Lower lobe of right lung (tissue), 2 donors: ENCODE data around the gene PECR. TPM values are rescaled to one million over a fixed set of nuclear protein-coding genes. Genes with fewer than 3 reads are reported as not detected.
A peak's percentile ranks its signal among the peaks of the same experiment; 100 is the strongest.

Experiments used
- ATAC-seq, 2 donors: fragments of 200-7000 bp; cut with Tn5 transposase; one replicate each; pipeline ENCODE4 v1.9.1; 2020 to 2022; ENCODE audit warnings: mild to moderate bottlenecking in 2 of 2, moderate library complexity in 2 of 2
- DNase-seq: peaks from one replicate; pipeline ENCODE4 v3.0.0-alpha.2; 2020
- H3K27ac ChIP-seq: fragments of 200-600 bp; one replicate; pipeline ENCODE4 v1.8.0; 2022
- H3K27me3 ChIP-seq: fragments of 200-600 bp; one replicate; pipeline ENCODE4 v1.8.0; 2022; ENCODE audit warnings: low read depth
- H3K36me3 ChIP-seq: fragments of 200-600 bp; one replicate; pipeline ENCODE4 v1.8.0; 2022; ENCODE audit warnings: mild to moderate bottlenecking
- H3K4me1 ChIP-seq: fragments of 200-600 bp; one replicate; pipeline ENCODE4 v1.8.0; 2022
- H3K4me3 ChIP-seq: fragments of 200-600 bp; one replicate; pipeline ENCODE4 v1.8.0; 2022; ENCODE audit warnings: mild to moderate bottlenecking
- H3K9me3 ChIP-seq: fragments of 200-600 bp; one replicate; pipeline ENCODE4 v1.8.0; 2022
- CTCF ChIP-seq: fragments of 200-600 bp; IDR thresholded peaks from one replicate; pipeline ENCODE4 v1.8.0; 2022; ENCODE audit warnings: antibody characterized with exemption, mild to moderate bottlenecking
- intact Hi-C: fragments of 100-400 bp; cut with DNase I; formaldehyde crosslinking; loops from one replicate; pipeline ENCODE4 v1.11.0; 2022
- total RNA-seq: library from RNA; stranded (reverse); fragmentation: NEBNext Ultra II Directional; extraction: Animal tissue kit (Norgen Biotek cat#: 25700); gene quantifications from one replicate; pipeline ENCODE4 v1.2.1, GENCODE V29; 2021
- donor health status: DM: no; HTN: yes; CAD: no; lungs with severe emphysema.

Gene PECR
- total RNA-seq, 1 donor from 2014 or later = 18.5 TPM

GRCh38 chr2:216074794-216075193, 6.8 kb downstream of the PECR start:
- Histone ChIP-seq H3K9me3 (no peaks in the 10 kb centered on the region), H3K4me1 (peaks cover 15% of the 10 kb centered on the region), H3K36me3 (no peaks in the 10 kb centered on the region), H3K27ac (no peak overlapping the region), H3K27me3 (no peaks in the 10 kb centered on the region), H3K4me3 (no peak overlapping the region)
- no peak for ATAC-seq
- TF ChIP-seq CTCF = no peak
- no peak for DNase-seq
- intact Hi-C loops = no loop called here

- TF ChIP-seq CTCF = no peak
- H3K4me3 ChIP-seq = no peak overlapping the region
- DNase-seq (no peak), ATAC-seq (no peak)
- H3K4me1 ChIP-seq = peaks cover 15% of the 10 kb centered on the region
- H3K36me3 ChIP-seq = no peaks in the 10 kb centered on the region
- no peak overlapping the region for H3K27ac ChIP-seq
- H3K27me3 ChIP-seq = no peaks in the 10 kb centered on the region
- no peaks in the 10 kb centered on the region for H3K9me3 ChIP-seq
- intact Hi-C loops = no loop called here
Observed at GRCh38 chr2:216074380-216074779, 7.2 kb downstream of the PECR start.

GRCh38 chr2:216073773-216074172, 7.8 kb downstream of the PECR start:
- H3K36me3 ChIP-seq = no peaks in the 10 kb centered on the region
- intact Hi-C loops = no loop called here
- peaks cover 15% of the 10 kb centered on the region for H3K4me1 ChIP-seq
- H3K9me3 ChIP-seq = no peaks in the 10 kb centered on the region
- H3K27ac ChIP-seq = no peak overlapping the region
- no peak overlapping the region for H3K4me3 ChIP-seq
- TF ChIP-seq CTCF = no peak
- ATAC-seq = no peak
- DNase-seq = no peak
- no peaks in the 10 kb centered on the region for H3K27me3 ChIP-seq

GRCh38 chr2:216072473-216072872, 9.1 kb downstream of the PECR start:
- no peak overlapping the region for H3K27ac ChIP-seq
- no peak for ATAC-seq
- intact Hi-C loops = no loop called here
- no peak for TF ChIP-seq CTCF
- H3K27me3 ChIP-seq = no peaks in the 10 kb centered on the region
- peaks cover 8% of the 10 kb centered on the region for H3K4me1 ChIP-seq
- DNase-seq = no peak
- H3K4me3 ChIP-seq = no peak overlapping the region
- no peaks in the 10 kb centered on the region for H3K9me3 ChIP-seq
- H3K36me3 ChIP-seq = no peaks in the 10 kb centered on the region

- Histone ChIP-seq H3K27ac (no peak overlapping the region), H3K4me3 (no peak overlapping the region), H3K27me3 (no peaks in the 10 kb centered on the region), H3K9me3 (no peaks in the 10 kb centered on the region), H3K4me1 (peaks cover 8% of the 10 kb centered on the region), H3K36me3 (peaks cover under 1% of the 10 kb centered on the region)
- TF ChIP-seq CTCF = no peak
- DNase-seq = no peak
- peak in 1 of 2 donors; percentile 24 for ATAC-seq
- intact Hi-C loops = no loop called here
Observed at GRCh38 chr2:216071111-216071851, 10.3 kb downstream of the PECR start.
